ENCODE results near the gene UXT. TPM values are rescaled to one million over a fixed set of nuclear protein-coding genes. Genes with fewer than 3 reads are reported as not detected.
"Not testable (repeated sequence)": the region's sequence is repeated elsewhere in the genome, so short reads cannot be mapped to it uniquely, and the experiment has no call there.

The UXT gene
- polyA plus RNA-seq, 1 of the 3 experiments (the other 2 are of a cell fraction), result 205 TPM

DNA sequence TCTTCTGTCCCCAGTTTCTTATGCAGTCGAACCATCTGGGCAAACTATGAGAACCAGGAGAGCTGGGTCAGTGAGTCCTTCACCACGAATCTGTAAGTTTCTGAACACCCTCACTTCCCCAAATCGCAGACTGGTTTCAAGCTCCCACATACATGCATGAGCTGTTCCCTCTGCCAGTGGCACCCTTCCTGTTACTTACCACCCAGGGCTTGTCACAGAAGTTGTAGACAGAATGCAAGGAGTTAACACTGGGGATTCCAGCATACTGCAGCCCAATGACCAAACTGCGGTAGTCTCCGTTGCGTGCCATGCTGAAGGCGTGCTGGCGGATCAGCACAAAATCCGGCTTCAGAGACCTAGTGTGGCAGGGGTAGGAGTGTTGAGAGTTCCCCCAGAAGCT lies 54.0 kb downstream of the UXT start:
- 44% methylated on average over 9 of the region's 9 CpGs for WGBS (ENCODE audit: low lambda C conversion rate)
- POLR2A ChIA-PET, result no interaction called here
- Histone ChIP-seq H3K9ac (no peak overlapping the region), H3K79me2 (ENCODE audit: insufficient read depth) (no peaks in the 10 kb centered on the region), H3F3A (replicated peaks; ENCODE audit: insufficient read depth) (no peaks in the 10 kb centered on the region), H4K20me1 (ENCODE audit: insufficient read depth) (no peaks in the 10 kb centered on the region), H3K27me3 (ENCODE audit: insufficient read depth) (no peaks in the 10 kb centered on the region; the same call in 1 of the 2 replicates), H3K36me3 (replicated peaks in 1 of 2; ENCODE audit: control insufficient read depth in 1 of 2, insufficient read depth in 2 of 2, low read length in 1 of 2) (no peaks in the 10 kb centered on the region), H3K4me2 (no peak overlapping the region), H3K4me3 (ENCODE audit: low read depth in 2 of 2, low read length in 1 of 2) (no peak overlapping the region), H3K9me3 (no peaks in the 10 kb centered on the region), H2AFZ (ENCODE audit: low read depth) (no peak overlapping the region), H3K4me1 (ENCODE audit: control insufficient read depth in 1 of 2, insufficient read depth in 2 of 2, low read depth in 1 of 2, low read length in 1 of 2) (no peaks in the 10 kb centered on the region), H3K9me2 (no peaks in the 10 kb centered on the region), H3K27ac (ENCODE audit: low read depth in 2 of 2, low read length in 1 of 2) (no peak overlapping the region)
- DNase-seq, result no peak
- CTCF ChIA-PET, result no interaction called here
- TF ChIP-seq NFIC (IDR thresholded peaks at IDR 0.05; ENCODE audit: borderline replicate concordance) (no peak), RCOR1 (IDR thresholded peaks at IDR 0.05; ENCODE audit: low read length) (no peak), FOXM1 (IDR thresholded peaks at IDR 0.05; ENCODE audit: low read depth) (no peak), RXRA (IDR thresholded peaks at IDR 0.05; ENCODE audit: borderline replicate concordance, low read depth) (no peak), IRF3 (IDR thresholded peaks at IDR 0.05; ENCODE audit: low read depth, low read length) (no peak), MEF2A (IDR thresholded peaks at IDR 0.05; ENCODE audit: borderline replicate concordance, low read depth) (no peak), MXI1 (IDR thresholded peaks at IDR 0.05; ENCODE audit: low read depth, low read length) (no peak), TEAD4 (IDR thresholded peaks at IDR 0.05; ENCODE audit: borderline replicate concordance, insufficient read depth) (no peak), ZBTB33 (IDR thresholded peaks at IDR 0.05; ENCODE audit: borderline replicate concordance, low read depth) (no peak), SIN3A (IDR thresholded peaks at IDR 0.05; ENCODE audit: borderline replicate concordance, low read depth, low read length) (no peak), EP300 (IDR thresholded peaks at IDR 0.05; ENCODE audit: borderline replicate concordance in 1 of 2, low read depth in 1 of 2, low read length in 1 of 2) (no peak), NRF1 (IDR thresholded peaks at IDR 0.05; ENCODE audit: low read depth, low read length) (no peak), POLR2AphosphoS5 (IDR thresholded peaks at IDR 0.05; ENCODE audit: low read depth, low read length) (no peak), FOSL2 (IDR thresholded peaks at IDR 0.05; ENCODE audit: borderline replicate concordance, low read depth) (no peak), RFX5 (IDR thresholded peaks at IDR 0.05; ENCODE audit: low read length) (no peak), ELF1 (IDR thresholded peaks at IDR 0.05) (no peak), USF1 (IDR thresholded peaks at IDR 0.05; ENCODE audit: borderline replicate concordance, low read depth) (no peak)
- TF ChIP-seq, protein P1, sequence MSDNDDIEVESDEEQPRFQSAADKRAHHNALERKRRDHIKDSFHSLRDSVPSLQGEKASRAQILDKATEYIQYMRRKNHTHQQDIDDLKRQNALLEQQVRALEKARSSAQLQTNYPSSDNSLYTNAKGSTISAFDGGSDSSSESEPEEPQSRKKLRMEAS (IDR thresholded peaks at IDR 0.05; ENCODE audit: low read depth), result no peak
- TF ChIP-seq, protein P2, sequence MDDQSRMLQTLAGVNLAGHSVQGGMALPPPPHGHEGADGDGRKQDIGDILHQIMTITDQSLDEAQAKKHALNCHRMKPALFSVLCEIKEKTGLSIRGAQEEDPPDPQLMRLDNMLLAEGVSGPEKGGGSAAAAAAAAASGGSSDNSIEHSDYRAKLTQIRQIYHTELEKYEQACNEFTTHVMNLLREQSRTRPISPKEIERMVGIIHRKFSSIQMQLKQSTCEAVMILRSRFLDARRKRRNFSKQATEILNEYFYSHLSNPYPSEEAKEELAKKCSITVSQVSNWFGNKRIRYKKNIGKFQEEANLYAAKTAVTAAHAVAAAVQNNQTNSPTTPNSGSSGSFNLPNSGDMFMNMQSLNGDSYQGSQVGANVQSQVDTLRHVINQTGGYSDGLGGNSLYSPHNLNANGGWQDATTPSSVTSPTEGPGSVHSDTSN (IDR thresholded peaks at IDR 0.05), result no peak

DNA sequence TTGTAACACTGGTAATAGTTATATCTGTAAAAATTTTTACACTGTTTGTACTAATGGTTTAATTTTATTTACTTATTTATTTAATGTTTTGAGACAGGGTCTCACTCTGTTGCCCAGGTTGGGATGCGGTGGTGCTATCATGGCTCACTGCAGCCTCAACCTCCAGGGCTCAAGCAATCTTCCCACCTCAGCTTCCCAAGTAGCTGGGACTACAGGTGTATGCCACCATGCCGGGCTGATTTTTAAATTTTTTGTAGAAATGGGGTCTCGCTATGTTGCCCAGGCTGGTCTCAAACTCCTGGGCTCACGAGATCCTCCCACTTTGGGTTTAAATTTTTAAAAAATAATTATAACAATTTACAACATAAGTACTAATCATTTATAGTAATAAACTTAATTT lies 55.9 kb downstream of the UXT start:
- H4K20me1 ChIP-seq (ENCODE audit: insufficient read depth); H3K4me2 ChIP-seq; H3K4me3 ChIP-seq (ENCODE audit: low read depth in 2 of 2, low read length in 1 of 2); H3K27me3 ChIP-seq (ENCODE audit: insufficient read depth); H3K79me2 ChIP-seq (ENCODE audit: insufficient read depth); H3K36me3 ChIP-seq (replicated peaks in 1 of 2; ENCODE audit: control insufficient read depth in 1 of 2, insufficient read depth in 2 of 2, low read length in 1 of 2); H3K9me2 ChIP-seq; CTCF ChIA-PET; H3K4me1 ChIP-seq (ENCODE audit: control insufficient read depth in 1 of 2, insufficient read depth in 2 of 2, low read depth in 1 of 2, low read length in 1 of 2); DNase-seq; H3K9ac ChIP-seq; H2AFZ ChIP-seq (ENCODE audit: low read depth); H3K27ac ChIP-seq (ENCODE audit: low read depth in 2 of 2, low read length in 1 of 2); H3F3A ChIP-seq (replicated peaks; ENCODE audit: insufficient read depth); H3K9me3 ChIP-seq; POLR2A ChIA-PET: not testable (repeated sequence)
- 49% methylated on average over 4 of the region's 4 CpGs for WGBS (ENCODE audit: low lambda C conversion rate)

Measured in SK-N-SH (cell line).